Mucosa of descending colon (tissue), 3 donors: ENCODE results near the gene ADM5. TPM values are rescaled to one million over a fixed set of nuclear protein-coding genes. Genes with fewer than 3 reads are reported as not detected.

Source experiments
- ATAC-seq: fragments of 200-7000 bp; cut with Tn5 transposase; one replicate; pipeline ENCODE4 v1.9.1; 2020; ENCODE audit warnings: mild to moderate bottlenecking, moderate library complexity
- DNase-seq, 3 donors: peaks; one replicate each; pipeline ENCODE4 v3.0.0-alpha.2; 2020
- H3K36me3 ChIP-seq: fragments of 200-600 bp; one replicate; pipeline ENCODE4 v1.8.0; 2021; ENCODE audit warnings: low read depth, mild to moderate bottlenecking
- H3K4me1 ChIP-seq: fragments of 200-600 bp; one replicate; pipeline ENCODE4 v1.8.0; 2021; ENCODE audit warnings: low read depth, mild to moderate bottlenecking
- H3K4me3 ChIP-seq: fragments of 200-600 bp; one replicate; pipeline ENCODE4 v1.8.0; 2021; ENCODE audit warnings: mild to moderate bottlenecking
- H3K9me3 ChIP-seq: fragments of 200-600 bp; one replicate; pipeline ENCODE4 v1.8.0; 2021; ENCODE audit warnings: mild to moderate bottlenecking
- CTCF ChIP-seq: fragments of 200-600 bp; IDR thresholded peaks from one replicate; pipeline ENCODE4 v1.8.0; 2022; ENCODE audit warnings: antibody characterized with exemption, mild to moderate bottlenecking
- intact Hi-C, 2 donors: fragments of 100-400 bp; cut with DNase I in 1 of 2; cut with micrococcal nuclease in 1 of 2; formaldehyde crosslinking; loops; one replicate each; pipeline versions ENCODE4 v1.11.0 to v1.11.1; 2022; cut with DNase I, micrococcal nuclease
- long read RNA-seq, 2 donors: library from polyadenylated mRNA; unstranded; transcript quantifications; one replicate each; pipeline ENCODE4 v2.0.0, GENCODE V29; 2019 to 2021
- total RNA-seq, 3 donors: library from RNA; stranded (reverse); fragmentation: NEBNext Ultra II Directional in 2 of 3; extraction: Animal tissue kit (Norgen Biotek cat#: 25700) in 2 of 3; gene quantifications; one replicate each; pipeline versions ENCODE4 v1.2.1 to v1.2.4, GENCODE V29; 2021 to 2023
- donor health status: DM: no; HTN: no; CAD: no; lungs with moderate emphysema.
- donor health status: DM: no; HTN: no; CAD: no.
- donor health status: DM: no; HTN: yes; CAD: no.

ADM5 gene
- 1 to 10 TPM in 2 of 3 donors, under 1 TPM in 1; 0.69 to 1.3 (median 1.2) TPM for total RNA-seq
- long read RNA-seq, donor 1, partial matches to known transcripts = 0 of 1 reads
- long read RNA-seq, donor 1, other reads (novel, unspliced or antisense) = 0 of 1 reads
- long read RNA-seq, donor 2, partial matches to known transcripts = 0 of 1 reads
- long read RNA-seq, donor 2, other reads (novel, unspliced or antisense) = 0 of 1 reads

- peak in 2 of 3 donors; percentile 78 for DNase-seq
- intact Hi-C loops = loop anchor here in 1 of 2 donors (10.0 kb wide), 1 partner anchor 105 kb away; the partner anchor contains the start of genes NOSIP and PRRG2
- ATAC-seq = peak; percentile 84
- TF ChIP-seq CTCF = no peak
- Histone ChIP-seq H3K36me3 (no peaks in the 10 kb centered on the region), H3K4me3 (no peak within 1 kb of the TSS), H3K4me1 (peaks cover 17% of the 10 kb centered on the region), H3K9me3 (no peaks in the 10 kb centered on the region)
These were observed at the start of gene ADM5 for GRCh38 chr19:49689133-49690078. Gene ADM5, plus strand, starts transcription at chr19:49689594. Its CDS starts 244 bp downstream, at chr19:49689838.

GRCh38 chr19:49640113-49640898 lies 49.1 kb upstream of the ADM5 start, which contains the start of gene RRAS:
Gene RRAS, minus strand, starts transcription at chr19:49640143. Its CDS starts 45 bp downstream, at chr19:49640098.
- H3K36me3 ChIP-seq = peaks cover 5% of the 10 kb centered on the region
- peak; percentile 73 for ATAC-seq
- no peaks in the 10 kb centered on the region for H3K9me3 ChIP-seq
- TF ChIP-seq CTCF = peak; percentile 11
- H3K4me3 ChIP-seq = peak within 1 kb of the TSS; percentile 28
- peak; percentile 99 to 100 (median 100) for DNase-seq
- intact Hi-C loops = no loop called here
- H3K4me1 ChIP-seq = peaks cover 32% of the 10 kb centered on the region

GRCh38 chr19:49641688-49642491 lies 47.5 kb upstream of the ADM5 start, which contains the start of gene SCAF1:
Gene SCAF1, plus strand, starts transcription at chr19:49642209. Its CDS starts 2,818 bp downstream, at chr19:49645027.
- peak; percentile 79 for ATAC-seq
- Histone ChIP-seq H3K4me1 (peaks cover 32% of the 10 kb centered on the region), H3K4me3 (peak within 1 kb of the TSS; percentile 73), H3K36me3 (peaks cover 5% of the 10 kb centered on the region), H3K9me3 (no peaks in the 10 kb centered on the region)
- intact Hi-C loops = no loop called here
- peak; percentile 99 to 100 (median 99) for DNase-seq
- no peak for TF ChIP-seq CTCF

- intact Hi-C loops = no loop called here
- H3K36me3 ChIP-seq = peaks cover 5% of the 10 kb centered on the region
- ATAC-seq = no peak
- H3K4me1 ChIP-seq = peaks cover 32% of the 10 kb centered on the region
- no peak for TF ChIP-seq CTCF
- DNase-seq = peak in 2 of 3 donors; percentile 33 to 43
- peak overlapping the region; percentile 73 for H3K4me3 ChIP-seq
- H3K9me3 ChIP-seq = no peaks in the 10 kb centered on the region
These were observed 46.8 kb upstream of the ADM5 start for GRCh38 chr19:49642492-49643035.
